ENCODE data around the gene ADNP2. TPM values are rescaled to one million over a fixed set of nuclear protein-coding genes. Genes with fewer than 3 reads are reported as not detected.

The ADNP2 gene
- total and polyA plus RNA-seq, 2 of the 4 experiments (the other 2 are of a cell fraction): 5.6 to 18.3 TPM

DNA sequence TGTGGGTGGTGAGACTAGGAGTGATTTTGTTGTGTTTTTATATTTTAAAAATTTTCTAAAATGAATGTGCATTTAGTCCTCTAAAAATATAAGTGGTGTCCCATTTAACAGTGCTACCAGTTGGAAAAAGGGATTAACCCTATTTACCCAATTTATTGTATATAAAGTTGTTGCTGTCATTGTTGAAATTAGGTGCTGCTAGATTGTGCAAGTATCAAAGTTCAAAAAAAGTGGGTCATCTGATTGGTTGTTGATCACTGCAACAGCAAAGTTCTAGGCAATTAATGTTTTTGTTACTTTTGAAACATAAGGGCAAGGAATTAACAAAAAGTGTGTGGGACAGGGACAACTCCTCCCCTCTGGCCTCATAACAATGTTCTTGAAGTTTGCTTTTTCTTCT, 40.6 kb downstream of the ADNP2 start:
- BruUV-seq (replicated peaks): no TSS peak
- Histone ChIP-seq H4K20me1 (ENCODE audit: insufficient read depth, low read length) (no peaks in the 10 kb centered on the region), H3K9me1 (ENCODE audit: insufficient read depth, low read length) (peaks cover 3% of the 10 kb centered on the region; the same call in 1 of the 2 replicates), H2BK15ac (ENCODE audit: low read depth, low read length) (no peak overlapping the region), H4K8ac (ENCODE audit: low read depth in 2 of 2, low read length in 2 of 2) (no peak overlapping the region), H3K4me3 (ENCODE audit: insufficient read depth, low read depth, low read length) (no peak overlapping the region), H3K9me3 (ENCODE audit: control insufficient read depth, insufficient read depth, low read length) (no peaks in the 10 kb centered on the region), H3K14ac (replicated peaks; ENCODE audit: low read depth, low read length) (no peak overlapping the region), H2AFZ (replicated peaks; ENCODE audit: low read length, poor library complexity) (no peak overlapping the region), H2BK120ac (ENCODE audit: low read depth, low read length) (no peak overlapping the region), H2AK5ac (ENCODE audit: low read depth, low read length) (no peak overlapping the region), H2AK9ac (replicated peaks; ENCODE audit: low read depth, low read length, poor library complexity) (no peak overlapping the region), H3K18ac (ENCODE audit: low read depth, low read length) (no peak overlapping the region), H3K79me1 (ENCODE audit: low read depth in 1 of 2, low read length in 2 of 2) (peaks cover 3 to 16% of the 10 kb centered on the region in 2 experiments; a peak in 2 of 4 replicates), H3K36me3 (ENCODE audit: control insufficient read depth, insufficient read depth, low read length) (no peaks in the 10 kb centered on the region), H4K5ac (ENCODE audit: low read depth, low read length) (no peak overlapping the region), H2BK20ac (ENCODE audit: low read depth, low read length) (no peak overlapping the region), H3K4ac (ENCODE audit: low read depth, low read length) (no peak overlapping the region), H3K23ac (ENCODE audit: low read depth, low read length) (no peak overlapping the region), H4K91ac (ENCODE audit: insufficient read depth, low read depth, low read length) (no peak overlapping the region), H3K56ac (ENCODE audit: extremely low read depth, insufficient read depth, low read length) (no peak overlapping the region), H3K4me2 (ENCODE audit: low read depth, low read length) (no peak overlapping the region), H3K4me1 (ENCODE audit: control insufficient read depth, insufficient read depth, low read length) (peaks cover 4% of the 10 kb centered on the region), H3K9ac (ENCODE audit: low read depth, low read length) (no peak overlapping the region), H3K27ac (ENCODE audit: insufficient read depth, low read length) (no peak overlapping the region), H3K27me3 (ENCODE audit: control insufficient read depth, insufficient read depth, low read length) (no peaks in the 10 kb centered on the region), H2BK5ac (ENCODE audit: low read depth, low read length, poor library complexity, severe bottlenecking) (no peak overlapping the region)
- dilution Hi-C loops (cut with HindIII; ENCODE audit: low sequenced_read_pairs, unreplicated experiment): no loop called here
- in situ Hi-C loops (cut with MboI; ENCODE audit: low sequenced_read_pairs): no loop called here
- ATAC-seq (ENCODE audit: low read depth): no peak
- ChIA-PET CTCF (no interaction called here), POLR2A (ENCODE audit: unreplicated experiment) (no interaction called here)
- intact Hi-C loops (cut with micrococcal nuclease): loop anchor here (5.0 kb wide), 1 partner anchor 357 kb away; no protein-coding TSS in a partner anchor
- TF ChIP-seq MAFK (IDR thresholded peaks at IDR 0.05; ENCODE audit: low read depth, low read length): no peak
- TF ChIP-seq, protein P1, sequence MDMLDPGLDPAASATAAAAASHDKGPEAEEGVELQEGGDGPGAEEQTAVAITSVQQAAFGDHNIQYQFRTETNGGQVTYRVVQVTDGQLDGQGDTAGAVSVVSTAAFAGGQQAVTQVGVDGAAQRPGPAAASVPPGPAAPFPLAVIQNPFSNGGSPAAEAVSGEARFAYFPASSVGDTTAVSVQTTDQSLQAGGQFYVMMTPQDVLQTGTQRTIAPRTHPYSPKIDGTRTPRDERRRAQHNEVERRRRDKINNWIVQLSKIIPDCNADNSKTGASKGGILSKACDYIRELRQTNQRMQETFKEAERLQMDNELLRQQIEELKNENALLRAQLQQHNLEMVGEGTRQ (IDR thresholded peaks at IDR 0.05; ENCODE audit: low read depth, low read length): no peak
- TF ChIP-seq NFE2L2 (IDR thresholded peaks at IDR 0.05; ENCODE audit: low read depth, low read length): no peak
- TF ChIP-seq MAZ (IDR thresholded peaks at IDR 0.05; ENCODE audit: borderline replicate concordance, low read depth, low read length): no peak
- TF ChIP-seq CTCF (conservative IDR thresholded peaks at IDR 0.05; ENCODE audit: low read depth, low read length): no peak
- TF ChIP-seq MXI1 (IDR thresholded peaks at IDR 0.05; ENCODE audit: borderline replicate concordance, low read depth, low read length): no peak
- no peak for TF ChIP-seq CEBPB (IDR thresholded peaks at IDR 0.05; ENCODE audit: low read depth, low read length)
- TF ChIP-seq, protein P2, sequence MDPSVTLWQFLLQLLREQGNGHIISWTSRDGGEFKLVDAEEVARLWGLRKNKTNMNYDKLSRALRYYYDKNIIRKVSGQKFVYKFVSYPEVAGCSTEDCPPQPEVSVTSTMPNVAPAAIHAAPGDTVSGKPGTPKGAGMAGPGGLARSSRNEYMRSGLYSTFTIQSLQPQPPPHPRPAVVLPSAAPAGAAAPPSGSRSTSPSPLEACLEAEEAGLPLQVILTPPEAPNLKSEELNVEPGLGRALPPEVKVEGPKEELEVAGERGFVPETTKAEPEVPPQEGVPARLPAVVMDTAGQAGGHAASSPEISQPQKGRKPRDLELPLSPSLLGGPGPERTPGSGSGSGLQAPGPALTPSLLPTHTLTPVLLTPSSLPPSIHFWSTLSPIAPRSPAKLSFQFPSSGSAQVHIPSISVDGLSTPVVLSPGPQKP (IDR thresholded peaks at IDR 0.05; ENCODE audit: borderline replicate concordance, low read depth, low read length): no peak
- no peak for DNase-seq

Measured in IMR-90 (cell line).